ENCODE results near the gene AFG3L2. TPM values are rescaled to one million over a fixed set of nuclear protein-coding genes. Genes with fewer than 3 reads are reported as not detected.

The AFG3L2 gene
- total and polyA plus RNA-seq, 9 of the 15 experiments (the other 6 are each of a cell fraction or from before 2014, with no cell fraction given) = 24.1 to 109 (median 84.0) TPM

DNA sequence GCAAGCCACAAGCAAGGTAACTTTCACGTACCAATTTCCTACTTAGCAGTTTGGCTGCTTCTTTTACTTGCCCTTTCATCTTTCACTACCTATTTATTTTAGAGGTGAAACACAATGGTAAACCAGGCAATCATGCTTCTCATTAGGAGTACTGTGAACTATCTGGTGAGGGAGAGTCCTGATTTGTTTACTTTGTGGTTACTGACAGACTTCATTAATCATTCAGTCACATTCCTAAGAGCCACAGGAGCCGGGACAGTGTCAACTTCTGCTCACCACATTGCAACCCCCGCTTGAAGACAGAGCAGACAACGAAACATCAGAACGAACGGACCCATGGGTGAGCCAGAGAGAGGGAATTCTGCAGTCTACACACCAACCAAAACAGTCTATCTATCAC, 40.1 kb downstream of the AFG3L2 start (continued):
- TF ChIP-seq ZNF740 (CRISPR knock-in tag; IDR thresholded peaks at IDR 0.05) (no peak), ZNF740 (tag; IDR thresholded peaks at IDR 0.05) (no peak), L3MBTL2 (IDR thresholded peaks at IDR 0.05) (0 out of 2 replicates have a peak, but pooled peaks have one; percentile 38), ZFP36 (IDR thresholded peaks at IDR 0.05; ENCODE audit: low read depth, low read length, partially characterized antibody) (no peak), ZNF589 (CRISPR knock-in tag; IDR thresholded peaks at IDR 0.05; ENCODE audit: low read depth) (no peak), HDAC2 (IDR thresholded peaks at IDR 0.05) (peak; percentile 75; the same call in 1 of the 2 replicates), RCOR1 (IDR thresholded peaks at IDR 0.05; ENCODE audit: borderline replicate concordance in 1 of 2, low read depth in 2 of 2, low read length in 2 of 2) (peak; percentile 41 to 97; a peak in 2 of 4 replicates), FOXM1 (IDR thresholded peaks at IDR 0.05; ENCODE audit: low read depth) (no peak), FOXM1 (CRISPR knock-in tag; IDR thresholded peaks at IDR 0.05; ENCODE audit: low read depth) (no peak), ZNF695 (CRISPR knock-in tag; IDR thresholded peaks at IDR 0.05) (no peak), MXI1 (IDR thresholded peaks at IDR 0.05; ENCODE audit: low read depth, low read length) (no peak), FOXA3 (CRISPR knock-in tag; conservative IDR thresholded peaks at IDR 0.05 in 1 of 2, IDR thresholded peaks at IDR 0.05 in 1 of 2) (peak; percentile 77 to 92; a peak in 3 of 4 replicates), MLLT1 (IDR thresholded peaks at IDR 0.05) (peak in 1 of 2 experiments; percentile 93; a peak in 2 of 4 replicates), GABPA (tag; conservative IDR thresholded peaks at IDR 0.05; ENCODE audit: low read depth) (no peak), KDM1A (IDR thresholded peaks at IDR 0.05) (peak; percentile 97), ZNF764 (CRISPR knock-in tag; IDR thresholded peaks at IDR 0.05; ENCODE audit: low read depth) (no peak), EP300 (IDR thresholded peaks at IDR 0.05; ENCODE audit: low read length) (no peak), USF2 (CRISPR knock-in tag; IDR thresholded peaks at IDR 0.05) (no peak), MEIS2 (IDR thresholded peaks at IDR 0.05; ENCODE audit: partially characterized antibody) (peak; percentile 96), HDAC1 (IDR thresholded peaks at IDR 0.05) (peak in 1 of 2 experiments; percentile 85; a peak in 2 of 4 replicates), TEAD4 (IDR thresholded peaks at IDR 0.05; ENCODE audit: low read length) (peak; percentile 79), TEAD4 (CRISPR knock-in tag; IDR thresholded peaks at IDR 0.05; ENCODE audit: borderline replicate concordance) (no peak), CTBP1 (IDR thresholded peaks at IDR 0.05; ENCODE audit: borderline replicate concordance) (peak; percentile 48; the same call in 1 of the 2 replicates), SMAD4 (CRISPR knock-in tag; conservative IDR thresholded peaks at IDR 0.05) (0 out of 2 replicates have a peak, but pooled peaks have one; percentile 22), NCOR1 (IDR thresholded peaks at IDR 0.05) (0 out of 2 replicates have a peak, but pooled peaks have one; percentile 21)
- TF ChIP-seq, protein P1, sequence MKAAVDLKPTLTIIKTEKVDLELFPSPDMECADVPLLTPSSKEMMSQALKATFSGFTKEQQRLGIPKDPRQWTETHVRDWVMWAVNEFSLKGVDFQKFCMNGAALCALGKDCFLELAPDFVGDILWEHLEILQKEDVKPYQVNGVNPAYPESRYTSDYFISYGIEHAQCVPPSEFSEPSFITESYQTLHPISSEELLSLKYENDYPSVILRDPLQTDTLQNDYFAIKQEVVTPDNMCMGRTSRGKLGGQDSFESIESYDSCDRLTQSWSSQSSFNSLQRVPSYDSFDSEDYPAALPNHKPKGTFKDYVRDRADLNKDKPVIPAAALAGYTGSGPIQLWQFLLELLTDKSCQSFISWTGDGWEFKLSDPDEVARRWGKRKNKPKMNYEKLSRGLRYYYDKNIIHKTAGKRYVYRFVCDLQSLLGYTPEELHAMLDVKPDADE (conservative IDR thresholded peaks at IDR 0.05; ENCODE audit: control insufficient read depth, low read depth, low read length) = no peak
